Measurements from ENCODE around the gene HRG.

- no peak for TF ChIP-seq TAF1 (IDR thresholded peaks at IDR 0.05; ENCODE audit: borderline replicate concordance, insufficient read depth, low read length)
- TF ChIP-seq SIN3A (IDR thresholded peaks at IDR 0.05; ENCODE audit: borderline replicate concordance, insufficient read depth, low read length): no peak
- no peak for TF ChIP-seq POLR2AphosphoS5 (IDR thresholded peaks at IDR 0.05; ENCODE audit: low read depth, low read length)
- TF ChIP-seq REST (IDR thresholded peaks at IDR 0.05; ENCODE audit: insufficient read depth in 1 of 2, low read depth in 2 of 2, low read length in 2 of 2): no peak
These were observed 46.0 kb upstream of the HRG start for GRCh38 chr3:186619787-186620212.

Measured in PFSK-1 (cell line).